Measurements from ENCODE around the gene BPI.

DNA sequence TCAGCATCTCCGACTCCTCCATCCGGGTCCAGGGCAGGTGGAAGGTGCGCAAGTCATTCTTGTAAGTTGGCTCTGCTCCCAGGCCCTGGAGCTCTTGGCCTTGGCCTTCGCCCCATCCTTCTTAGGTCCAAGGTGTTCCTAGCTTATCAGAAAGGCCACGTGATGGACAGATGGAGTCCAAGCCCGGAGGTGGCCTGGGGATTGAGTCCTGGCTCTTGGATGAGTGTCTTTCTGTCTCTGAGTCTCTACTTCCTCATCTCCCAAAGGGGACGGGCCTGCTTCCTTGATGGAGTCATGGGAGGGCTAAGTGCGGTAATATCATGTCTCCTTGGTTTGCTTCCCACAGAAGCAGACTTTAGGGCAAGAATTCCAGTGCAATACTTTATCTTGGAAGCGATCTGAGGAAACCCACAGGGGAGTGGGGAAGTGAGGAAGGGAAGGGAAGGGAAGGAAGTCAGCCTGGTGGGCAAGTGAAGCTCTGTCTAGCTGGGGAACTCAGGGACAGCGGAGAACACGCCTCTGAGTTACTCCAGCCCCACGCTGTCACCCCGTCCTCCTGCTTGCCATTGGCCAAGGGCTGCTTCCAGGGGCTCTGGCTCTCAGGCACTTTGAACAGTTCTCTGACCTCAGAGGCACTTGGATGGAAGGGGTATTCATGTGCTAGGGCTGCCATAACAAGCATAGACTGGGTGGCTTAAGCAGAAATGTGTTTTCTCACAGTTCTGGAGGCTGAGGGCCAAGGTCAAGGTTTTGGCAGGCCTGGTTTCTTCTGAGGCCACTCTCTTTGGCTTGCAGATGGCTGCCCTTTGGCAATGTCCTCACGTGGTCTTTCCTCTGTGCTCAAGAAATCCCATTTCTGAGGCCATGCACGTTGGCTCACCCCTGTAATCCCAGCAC, 47.2 kb downstream of the BPI start:
- TF ChIP-seq, protein P1, sequence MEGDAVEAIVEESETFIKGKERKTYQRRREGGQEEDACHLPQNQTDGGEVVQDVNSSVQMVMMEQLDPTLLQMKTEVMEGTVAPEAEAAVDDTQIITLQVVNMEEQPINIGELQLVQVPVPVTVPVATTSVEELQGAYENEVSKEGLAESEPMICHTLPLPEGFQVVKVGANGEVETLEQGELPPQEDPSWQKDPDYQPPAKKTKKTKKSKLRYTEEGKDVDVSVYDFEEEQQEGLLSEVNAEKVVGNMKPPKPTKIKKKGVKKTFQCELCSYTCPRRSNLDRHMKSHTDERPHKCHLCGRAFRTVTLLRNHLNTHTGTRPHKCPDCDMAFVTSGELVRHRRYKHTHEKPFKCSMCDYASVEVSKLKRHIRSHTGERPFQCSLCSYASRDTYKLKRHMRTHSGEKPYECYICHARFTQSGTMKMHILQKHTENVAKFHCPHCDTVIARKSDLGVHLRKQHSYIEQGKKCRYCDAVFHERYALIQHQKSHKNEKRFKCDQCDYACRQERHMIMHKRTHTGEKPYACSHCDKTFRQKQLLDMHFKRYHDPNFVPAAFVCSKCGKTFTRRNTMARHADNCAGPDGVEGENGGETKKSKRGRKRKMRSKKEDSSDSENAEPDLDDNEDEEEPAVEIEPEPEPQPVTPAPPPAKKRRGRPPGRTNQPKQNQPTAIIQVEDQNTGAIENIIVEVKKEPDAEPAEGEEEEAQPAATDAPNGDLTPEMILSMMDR (optimal IDR thresholded peaks at IDR 0.05 in 1 of 3, IDR thresholded peaks at IDR 0.05 in 1 of 3, conservative IDR thresholded peaks at IDR 0.05 in 1 of 3; ENCODE audit: extremely low read depth in 1 of 3, insufficient read depth in 2 of 3, low read length in 3 of 3), result no peak
- no peak for TF ChIP-seq EZH2 (IDR thresholded peaks at IDR 0.05; ENCODE audit: low read length)

Data from keratinocyte (primary cell).